ENCODE measurements around the gene RPS6KB2.

DNA sequence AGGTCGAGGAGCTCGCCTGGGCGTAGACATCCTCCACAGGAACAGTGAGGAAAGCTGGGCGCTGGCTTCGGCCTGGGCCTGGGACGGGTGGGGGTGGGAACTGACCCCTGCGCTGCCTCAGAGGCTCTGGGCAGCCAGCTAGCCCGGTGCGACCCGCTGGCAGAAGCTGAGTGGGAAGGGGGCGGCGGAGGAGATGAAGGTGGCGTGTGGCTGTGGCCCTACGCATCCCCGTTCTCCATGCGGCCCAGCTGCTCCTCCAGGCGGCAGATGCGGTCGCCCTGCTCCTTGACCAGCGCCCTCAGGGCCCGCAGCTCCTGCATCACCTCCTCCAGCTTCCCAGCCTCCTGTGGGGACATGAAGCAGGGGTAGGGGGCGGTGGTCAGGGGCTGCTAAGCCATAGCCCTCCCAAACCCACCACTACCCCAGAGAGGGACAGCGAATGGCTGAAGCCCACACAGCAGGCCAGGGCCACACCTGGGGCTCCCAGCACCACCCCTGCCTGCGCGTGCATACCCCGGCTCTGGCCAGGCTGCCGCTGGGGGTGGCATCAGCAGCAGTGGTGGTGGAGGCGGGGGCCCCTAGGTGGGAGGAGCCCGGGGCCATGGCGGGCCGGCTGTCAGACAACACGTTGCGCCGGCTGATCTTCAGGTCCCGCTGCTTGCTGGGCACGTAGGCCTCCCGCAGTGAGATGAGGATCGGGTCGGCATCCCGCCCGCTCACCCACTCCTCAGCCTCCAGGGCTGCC, 10.0 kb downstream of the RPS6KB2 start:
- TF ChIP-seq, protein P1, sequence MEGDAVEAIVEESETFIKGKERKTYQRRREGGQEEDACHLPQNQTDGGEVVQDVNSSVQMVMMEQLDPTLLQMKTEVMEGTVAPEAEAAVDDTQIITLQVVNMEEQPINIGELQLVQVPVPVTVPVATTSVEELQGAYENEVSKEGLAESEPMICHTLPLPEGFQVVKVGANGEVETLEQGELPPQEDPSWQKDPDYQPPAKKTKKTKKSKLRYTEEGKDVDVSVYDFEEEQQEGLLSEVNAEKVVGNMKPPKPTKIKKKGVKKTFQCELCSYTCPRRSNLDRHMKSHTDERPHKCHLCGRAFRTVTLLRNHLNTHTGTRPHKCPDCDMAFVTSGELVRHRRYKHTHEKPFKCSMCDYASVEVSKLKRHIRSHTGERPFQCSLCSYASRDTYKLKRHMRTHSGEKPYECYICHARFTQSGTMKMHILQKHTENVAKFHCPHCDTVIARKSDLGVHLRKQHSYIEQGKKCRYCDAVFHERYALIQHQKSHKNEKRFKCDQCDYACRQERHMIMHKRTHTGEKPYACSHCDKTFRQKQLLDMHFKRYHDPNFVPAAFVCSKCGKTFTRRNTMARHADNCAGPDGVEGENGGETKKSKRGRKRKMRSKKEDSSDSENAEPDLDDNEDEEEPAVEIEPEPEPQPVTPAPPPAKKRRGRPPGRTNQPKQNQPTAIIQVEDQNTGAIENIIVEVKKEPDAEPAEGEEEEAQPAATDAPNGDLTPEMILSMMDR (IDR thresholded peaks at IDR 0.05; ENCODE audit: poor library complexity, severe bottlenecking): no peak
- TF ChIP-seq EP300 (conservative IDR thresholded peaks at IDR 0.05; ENCODE audit: poor library complexity, severe bottlenecking) (no peak), RAD21 (conservative IDR thresholded peaks at IDR 0.05) (no peak)
